PC-9 (cell line): Measurements from ENCODE around the gene HACE1.

Experiments
- EZH2 ChIP-seq: fragments of 200-600 bp; sonication (generic); IDR thresholded peaks from 2 replicates; pipeline ENCODE4 v1.8.0; 2017; ENCODE audit warnings: antibody characterized with exemption, low read depth
- TF ChIP-seq, protein P1 (sequence below): fragments of 200-600 bp; sonication (generic); conservative IDR thresholded peaks from 2 replicates; pipeline ENCODE4 v1.6.1; 2017; ENCODE audit warnings: mixed run types, antibody characterized with exemption, mild to moderate bottlenecking, moderate library complexity

DNA sequence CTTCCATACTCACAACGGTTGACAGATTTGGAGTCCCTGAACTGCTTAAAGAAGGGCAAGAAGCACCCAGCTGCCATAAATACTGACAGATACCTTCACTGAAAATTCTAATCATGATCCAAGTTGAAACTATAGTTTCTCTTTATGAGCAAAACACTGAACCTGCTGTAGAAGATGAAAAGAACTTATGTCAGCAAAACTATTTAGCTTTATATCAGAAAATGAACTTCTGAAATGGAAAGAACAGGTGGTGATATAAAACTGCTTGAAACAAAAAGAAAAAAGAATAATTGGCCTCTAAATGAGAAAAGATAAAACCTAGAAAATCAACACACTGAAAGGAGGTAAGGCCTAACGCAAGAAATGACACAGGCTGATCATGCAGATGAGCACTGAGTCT, 72.4 kb downstream of the HACE1 start:
- TF ChIP-seq, protein P1, sequence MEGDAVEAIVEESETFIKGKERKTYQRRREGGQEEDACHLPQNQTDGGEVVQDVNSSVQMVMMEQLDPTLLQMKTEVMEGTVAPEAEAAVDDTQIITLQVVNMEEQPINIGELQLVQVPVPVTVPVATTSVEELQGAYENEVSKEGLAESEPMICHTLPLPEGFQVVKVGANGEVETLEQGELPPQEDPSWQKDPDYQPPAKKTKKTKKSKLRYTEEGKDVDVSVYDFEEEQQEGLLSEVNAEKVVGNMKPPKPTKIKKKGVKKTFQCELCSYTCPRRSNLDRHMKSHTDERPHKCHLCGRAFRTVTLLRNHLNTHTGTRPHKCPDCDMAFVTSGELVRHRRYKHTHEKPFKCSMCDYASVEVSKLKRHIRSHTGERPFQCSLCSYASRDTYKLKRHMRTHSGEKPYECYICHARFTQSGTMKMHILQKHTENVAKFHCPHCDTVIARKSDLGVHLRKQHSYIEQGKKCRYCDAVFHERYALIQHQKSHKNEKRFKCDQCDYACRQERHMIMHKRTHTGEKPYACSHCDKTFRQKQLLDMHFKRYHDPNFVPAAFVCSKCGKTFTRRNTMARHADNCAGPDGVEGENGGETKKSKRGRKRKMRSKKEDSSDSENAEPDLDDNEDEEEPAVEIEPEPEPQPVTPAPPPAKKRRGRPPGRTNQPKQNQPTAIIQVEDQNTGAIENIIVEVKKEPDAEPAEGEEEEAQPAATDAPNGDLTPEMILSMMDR = no peak
- TF ChIP-seq EZH2 = no peak
